AG04450 (cell line): ENCODE measurements around the gene AUH. TPM values are rescaled to one million over a fixed set of nuclear protein-coding genes. Genes with fewer than 3 reads are reported as not detected.

Experiments used
- CTCF ChIA-PET: fragments of 300-600, 350-600 bp; formaldehyde crosslinking; extraction: SDS; loops from one replicate; lab custom pipeline; 2022; ENCODE audit warnings: antibody characterized with exemption, inconsistent platforms; lab: Charles Lee
- POLR2A ChIA-PET: fragments of 350-600 bp; formaldehyde crosslinking; extraction: SDS; loops from one replicate; lab custom pipeline; 2021; ENCODE audit warnings: antibody characterized with exemption, inconsistent platforms; lab: Yijun Ruan, JAX
- DNase-seq: peaks from one replicate; pipeline ENCODE4 v3.0.0-alpha.2; 2011; ENCODE audit warnings: low read depth, low spot score
- H3K27ac ChIP-seq: one replicate; pipeline ENCODE4 v1.5.1; 2012; ENCODE audit warnings: low read depth, low read length, control low read depth
- H3K27me3 ChIP-seq: one replicate; pipeline ENCODE4 v1.6.0; 2012; ENCODE audit warnings: low read length; ENCODE audit not compliant: control insufficient read depth, insufficient read depth
- H3K4me3 ChIP-seq: 2 replicates; pipeline ENCODE4 v1.5.1; 2011; ENCODE audit warnings: mild to moderate bottlenecking, low read depth, low read length, control low read depth
- H3K9me3 ChIP-seq: 2 replicates; pipeline ENCODE4 v1.5.1; 2012; ENCODE audit warnings: low read length; ENCODE audit not compliant: control insufficient read depth, insufficient read depth
- polyA plus RNA-seq: library from polyadenylated mRNA; depleted of rRNA; stranded (reverse); fragments of >200 nt; gene quantifications from 2 replicates; pipeline ENCODE4 v1.2.3, GENCODE V29; 2011
- TF ChIP-seq, protein P1 (sequence below): IDR thresholded peaks from 2 replicates; pipeline ENCODE4 v1.5.1; 2011; ENCODE audit warnings: low read depth, low read length, control low read depth, inconsistent platforms

The AUH gene
- polyA plus RNA-seq, 1 experiment = 9.1 TPM

DNA sequence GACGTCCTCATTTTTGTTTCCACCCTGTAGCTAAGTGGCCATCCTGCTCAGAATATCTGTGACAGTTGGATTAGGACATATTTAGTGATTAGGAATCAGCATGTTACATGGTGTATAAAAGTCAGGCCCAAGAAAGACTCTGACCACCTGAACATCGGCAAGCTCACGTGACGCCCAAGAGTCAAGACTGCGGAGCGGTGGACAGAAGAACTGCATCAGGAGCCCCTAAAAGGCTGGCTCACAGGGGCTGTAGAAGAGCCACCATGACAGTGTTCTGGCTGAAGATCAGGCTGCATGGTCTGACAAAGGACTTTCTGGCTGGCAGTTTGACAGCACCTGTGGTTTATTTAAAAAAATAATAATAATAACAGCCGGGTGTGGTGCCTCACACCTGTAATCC lies 185.3 kb downstream of the AUH start:
- H3K27me3 ChIP-seq = no peaks in the 10 kb centered on the region
- peaks cover 15% of the 10 kb centered on the region for H3K9me3 ChIP-seq
- no peak overlapping the region for H3K4me3 ChIP-seq
- CTCF ChIA-PET = no interaction called here
- no peak overlapping the region for H3K27ac ChIP-seq
- POLR2A ChIA-PET = no interaction called here
- DNase-seq = no peak
- TF ChIP-seq, protein P1, sequence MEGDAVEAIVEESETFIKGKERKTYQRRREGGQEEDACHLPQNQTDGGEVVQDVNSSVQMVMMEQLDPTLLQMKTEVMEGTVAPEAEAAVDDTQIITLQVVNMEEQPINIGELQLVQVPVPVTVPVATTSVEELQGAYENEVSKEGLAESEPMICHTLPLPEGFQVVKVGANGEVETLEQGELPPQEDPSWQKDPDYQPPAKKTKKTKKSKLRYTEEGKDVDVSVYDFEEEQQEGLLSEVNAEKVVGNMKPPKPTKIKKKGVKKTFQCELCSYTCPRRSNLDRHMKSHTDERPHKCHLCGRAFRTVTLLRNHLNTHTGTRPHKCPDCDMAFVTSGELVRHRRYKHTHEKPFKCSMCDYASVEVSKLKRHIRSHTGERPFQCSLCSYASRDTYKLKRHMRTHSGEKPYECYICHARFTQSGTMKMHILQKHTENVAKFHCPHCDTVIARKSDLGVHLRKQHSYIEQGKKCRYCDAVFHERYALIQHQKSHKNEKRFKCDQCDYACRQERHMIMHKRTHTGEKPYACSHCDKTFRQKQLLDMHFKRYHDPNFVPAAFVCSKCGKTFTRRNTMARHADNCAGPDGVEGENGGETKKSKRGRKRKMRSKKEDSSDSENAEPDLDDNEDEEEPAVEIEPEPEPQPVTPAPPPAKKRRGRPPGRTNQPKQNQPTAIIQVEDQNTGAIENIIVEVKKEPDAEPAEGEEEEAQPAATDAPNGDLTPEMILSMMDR = no peak

DNA sequence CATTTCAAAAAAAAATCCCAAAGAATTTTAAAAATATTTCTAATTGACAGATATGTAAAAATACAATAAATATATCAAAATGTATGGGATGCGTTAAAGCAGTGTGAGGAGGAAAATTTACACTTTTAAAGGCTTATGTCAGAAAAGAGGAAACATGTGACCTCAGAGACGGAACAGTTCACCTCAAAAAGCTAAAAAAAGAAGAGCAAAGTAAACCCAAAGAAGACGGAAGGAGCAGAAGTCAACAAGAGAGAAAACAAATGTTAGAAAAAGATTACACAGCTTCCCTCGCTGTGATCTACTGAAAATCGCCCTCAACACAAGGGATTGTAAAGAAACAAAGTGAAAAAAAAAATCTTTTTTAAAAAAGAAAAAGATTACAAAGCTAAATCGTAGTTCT lies 186.9 kb downstream of the AUH start:
- ChIA-PET CTCF (no interaction called here), POLR2A (no interaction called here)

DNA sequence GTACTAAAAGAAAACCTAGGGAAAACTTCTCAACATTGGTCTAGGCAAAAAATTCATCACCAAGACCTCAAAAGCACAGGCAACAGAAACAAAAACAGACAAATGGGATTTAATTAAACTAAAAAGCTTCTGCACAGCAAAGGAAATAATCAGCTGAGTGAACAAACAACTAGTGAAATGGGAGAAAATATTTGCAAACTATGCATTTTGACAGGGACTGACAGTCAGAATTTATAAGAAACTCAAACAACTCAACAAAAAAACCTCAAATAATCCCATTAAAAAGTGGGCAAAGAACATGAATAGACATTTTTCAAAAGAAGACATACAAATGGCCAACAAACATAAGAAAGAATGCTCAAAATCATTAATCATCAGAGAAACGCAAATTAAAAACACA lies 189.4 kb downstream of the AUH start:
- H3K27ac ChIP-seq = no peak overlapping the region
- H3K9me3 ChIP-seq = peaks cover 9% of the 10 kb centered on the region; the same call in 1 of the 2 replicates
- no peaks in the 10 kb centered on the region for H3K27me3 ChIP-seq
- POLR2A ChIA-PET = no interaction called here
- CTCF ChIA-PET = no interaction called here
- DNase-seq = no peak
- H3K4me3 ChIP-seq = no peak overlapping the region
- TF ChIP-seq, protein P1 = no peak

More for the DNA sequence above, 186.9 kb downstream of the AUH start:
- no peaks in the 10 kb centered on the region for H3K27me3 ChIP-seq
- no peak overlapping the region for H3K4me3 ChIP-seq
- DNase-seq = no peak
- H3K9me3 ChIP-seq = peaks cover 9% of the 10 kb centered on the region
- TF ChIP-seq, protein P1 = no peak
- no peak overlapping the region for H3K27ac ChIP-seq

GRCh38 chr9:91170951-91171350 lies 190.8 kb downstream of the AUH start:
- Histone ChIP-seq H3K27ac (no peak overlapping the region), H3K4me3 (no peak overlapping the region), H3K27me3 (no peaks in the 10 kb centered on the region), H3K9me3 (peaks cover 9% of the 10 kb centered on the region; the same call in 1 of the 2 replicates)
- ChIA-PET CTCF (no interaction called here), POLR2A (no interaction called here)
- TF ChIP-seq, protein P1 = no peak
- DNase-seq = no peak

DNA sequence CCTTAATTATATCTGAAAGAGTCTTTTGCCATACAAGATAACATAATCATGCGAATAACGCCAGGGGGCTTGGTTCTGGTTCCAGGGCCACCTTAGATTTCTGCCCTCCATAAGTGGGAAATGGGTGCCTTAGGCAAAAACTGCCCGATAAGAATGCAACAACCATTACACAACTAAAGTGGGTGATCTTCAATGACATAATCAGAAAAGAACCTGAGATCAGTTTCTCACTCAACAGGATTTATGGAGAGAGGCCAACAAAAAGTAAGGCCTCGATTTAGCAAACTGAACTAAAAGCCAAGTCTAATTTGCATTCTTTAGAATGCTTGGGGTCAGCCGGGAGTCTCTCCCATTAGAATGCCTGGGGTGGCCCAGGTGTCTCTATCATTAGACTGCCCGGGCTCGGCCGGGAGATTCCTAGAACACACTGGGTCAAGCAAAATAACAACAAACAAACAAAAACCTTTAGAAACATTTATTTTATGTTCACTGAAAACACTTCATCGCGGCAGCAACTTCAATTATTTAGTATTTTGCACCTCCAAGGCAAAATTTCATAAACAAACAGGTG lies 194.8 kb downstream of the AUH start:
- POLR2A ChIA-PET = no interaction called here
- H3K27ac ChIP-seq = no peak overlapping the region
- TF ChIP-seq, protein P1 = no peak

More for the DNA sequence above, 194.8 kb downstream of the AUH start:
- CTCF ChIA-PET = no interaction called here
- no peak for DNase-seq
- Histone ChIP-seq H3K27me3 (no peaks in the 10 kb centered on the region), H3K9me3 (peaks cover 9% of the 10 kb centered on the region; the same call in 1 of the 2 replicates), H3K4me3 (no peak overlapping the region)
